Measurements from ENCODE around the gene NFIB.

The NFIB gene

GRCh38 chr9:14248149-14248548, 65.8 kb downstream of the NFIB start:
- no peak overlapping the region for H3K4me3 ChIP-seq (replicated peaks; ENCODE audit: low read depth, low read length)
- DNase-seq (ENCODE audit: low read depth) = no peak
- TF ChIP-seq CTCF (IDR thresholded peaks at IDR 0.05; ENCODE audit: low read length, missing control alignments) = no peak

DNA sequence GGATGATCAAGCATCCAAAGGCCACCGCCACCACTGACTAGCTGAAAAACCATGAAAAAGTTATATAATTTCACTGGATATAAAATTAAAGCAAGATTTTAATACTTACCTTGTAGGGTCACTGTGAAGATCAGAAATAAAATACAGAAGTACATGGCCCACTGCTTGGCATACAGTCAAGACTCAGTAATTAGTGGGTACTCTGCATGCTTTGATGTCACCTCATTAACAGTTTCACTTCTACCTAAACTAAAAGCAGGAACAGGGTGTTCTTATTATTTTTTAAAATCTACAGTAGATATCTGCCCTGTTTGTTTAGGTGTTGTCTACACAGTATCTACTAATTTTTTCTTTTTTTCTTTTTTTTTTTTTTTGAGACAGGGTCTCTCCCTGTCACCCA, 66.4 kb downstream of the NFIB start:
- DNase-seq (ENCODE audit: low read depth) = no peak
- no peak overlapping the region for H3K4me3 ChIP-seq (replicated peaks; ENCODE audit: low read depth, low read length)
- no peak for TF ChIP-seq CTCF (IDR thresholded peaks at IDR 0.05; ENCODE audit: low read length, missing control alignments)

GRCh38 chr9:14246951-14247350, 67.0 kb downstream of the NFIB start:
- no peak overlapping the region for H3K4me3 ChIP-seq (replicated peaks; ENCODE audit: low read depth, low read length)
- no peak for TF ChIP-seq CTCF (IDR thresholded peaks at IDR 0.05; ENCODE audit: low read length, missing control alignments)
- DNase-seq (ENCODE audit: low read depth) = no peak

DNA sequence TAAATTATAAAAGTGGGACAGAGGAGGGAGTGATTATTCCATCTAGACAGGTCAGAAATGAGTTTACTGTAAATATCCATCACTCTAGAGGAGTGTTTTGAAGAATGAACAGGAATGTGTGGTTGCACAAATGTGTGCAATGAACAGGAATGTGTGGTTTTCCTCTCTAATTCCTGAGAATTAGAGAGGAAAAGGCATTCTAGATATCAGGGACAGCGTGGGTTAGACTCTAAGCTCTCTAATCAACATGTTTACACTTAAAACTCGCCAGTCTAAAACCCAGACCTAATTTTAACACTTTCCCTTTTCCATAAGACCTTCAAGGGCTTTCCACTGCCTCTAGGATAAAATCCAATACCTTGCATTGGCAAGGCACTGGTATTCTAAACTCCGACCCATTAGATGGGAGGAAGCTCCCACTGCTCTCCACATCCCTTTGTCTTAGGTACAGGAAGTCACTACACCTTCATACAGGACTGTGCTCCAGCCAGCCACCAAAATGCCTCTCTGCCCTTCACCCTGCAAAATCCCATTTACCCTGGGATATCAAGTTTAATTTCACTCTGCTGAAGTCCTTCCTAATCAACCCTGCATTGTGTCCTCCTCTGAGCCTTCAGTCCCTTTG, 67.9 kb downstream of the NFIB start:
- H3K4me3 ChIP-seq (replicated peaks; ENCODE audit: low read depth, low read length) = no peak overlapping the region
- DNase-seq (ENCODE audit: low read depth) = peak; percentile 78
- no peak for TF ChIP-seq CTCF (IDR thresholded peaks at IDR 0.05; ENCODE audit: low read length, missing control alignments)

- TF ChIP-seq CTCF (IDR thresholded peaks at IDR 0.05; ENCODE audit: low read length, missing control alignments) = no peak
- H3K4me3 ChIP-seq (replicated peaks; ENCODE audit: low read depth, low read length) = no peak overlapping the region
- DNase-seq (ENCODE audit: low read depth) = peak; percentile 66
Observed at GRCh38 chr9:14243514-14244042, 70.4 kb downstream of the NFIB start.

GRCh38 chr9:14242150-14242805, 71.7 kb downstream of the NFIB start:
- no peak overlapping the region for H3K4me3 ChIP-seq (replicated peaks; ENCODE audit: low read depth, low read length)
- TF ChIP-seq CTCF (IDR thresholded peaks at IDR 0.05; ENCODE audit: low read length, missing control alignments) = no peak
- no peak for DNase-seq (ENCODE audit: low read depth)
